ENCODE measurements around the gene GLYATL1. TPM values are rescaled to one million over a fixed set of nuclear protein-coding genes. Genes with fewer than 3 reads are reported as not detected.
A peak's percentile ranks its signal among the peaks of the same experiment; 100 is the strongest.

The GLYATL1 gene
- total and polyA plus RNA-seq, 2 of the 8 experiments (the other 6 are each of a cell fraction or from before 2014, with no cell fraction given): 8.6 to 10.7 TPM

- Histone ChIP-seq H3K27me3 (replicated peaks in 1 of 4; ENCODE audit: control insufficient read depth in 3 of 4, extremely low read depth in 1 of 4, insufficient read depth in 3 of 4, low read length in 3 of 4) (no peaks in the 10 kb centered on the region), H3K14ac (ENCODE audit: insufficient read length) (no peak overlapping the region), H3K4ac (replicated peaks; ENCODE audit: insufficient read length, low read depth, low read length) (no peak overlapping the region), H4K20me1 (replicated peaks in 1 of 2; ENCODE audit: control insufficient read depth in 1 of 2, insufficient read depth in 2 of 2, low read length in 2 of 2) (no peaks in the 10 kb centered on the region), H4K8ac (ENCODE audit: extremely low read depth, insufficient read depth, low read length) (peak overlapping the region; percentile 41; the same call in 1 of the 2 replicates), H3K56ac (replicated peaks; ENCODE audit: insufficient read length, low read depth, low read length) (no peak overlapping the region), H3K27ac (ENCODE audit: low read depth, low read length) (no peak overlapping the region), H2BK20ac (ENCODE audit: low read length) (no peak overlapping the region), H3K18ac (ENCODE audit: extremely low read depth, low read length) (no peak overlapping the region), H3K9me3 (ENCODE audit: insufficient read depth in 2 of 2, low read depth in 1 of 2, low read length in 1 of 2) (no peaks in the 10 kb centered on the region), H4K91ac (replicated peaks; ENCODE audit: insufficient read length, low read length) (no peak overlapping the region), H2AFZ (ENCODE audit: low read length) (no peak overlapping the region), H2BK12ac (ENCODE audit: low read depth, low read length) (no peak overlapping the region), H3K23ac (ENCODE audit: insufficient read length) (no peak overlapping the region), H2BK5ac (ENCODE audit: low read depth, low read length) (no peak overlapping the region), H3K36me3 (ENCODE audit: control insufficient read depth in 2 of 4, insufficient read depth in 4 of 4, low read length in 3 of 4) (no peaks in the 10 kb centered on the region), H3K4me1 (replicated peaks in 1 of 4; ENCODE audit: control insufficient read depth in 3 of 4, insufficient read depth in 4 of 4, low read length in 3 of 4) (no peaks in the 10 kb centered on the region), H3K9ac (replicated peaks in 1 of 4; ENCODE audit: extremely low read depth in 1 of 4, low read depth in 3 of 4, low read length in 3 of 4) (no peak overlapping the region), H3K4me2 (ENCODE audit: insufficient read depth in 1 of 2, low read depth in 2 of 2, low read length in 2 of 2) (no peak overlapping the region), H3K79me1 (ENCODE audit: low read depth, low read length) (no peaks in the 10 kb centered on the region; the same call in 1 of the 2 replicates), H2BK120ac (replicated peaks; ENCODE audit: low read depth, low read length) (no peak overlapping the region), H3K23me2 (ENCODE audit: low read depth, low read length) (no peaks in the 10 kb centered on the region), H2BK15ac (ENCODE audit: low read length) (no peak overlapping the region), H3K4me3 (ENCODE audit: extremely low read depth in 1 of 4, insufficient read depth in 2 of 4, low read depth in 3 of 4, low read length in 4 of 4) (no peak overlapping the region), H3K79me2 (ENCODE audit: control insufficient read depth in 1 of 2, insufficient read depth in 2 of 2, low read length in 2 of 2) (no peaks in the 10 kb centered on the region; a peak in 1 of 4 replicates), H2AK5ac (ENCODE audit: low read depth, low read length) (no peak overlapping the region), H4K5ac (ENCODE audit: insufficient read length, low read depth, low read length) (no peak overlapping the region)
- CTCF ChIA-PET (ENCODE audit: partially characterized antibody): interaction anchor here (1.0 kb wide), 1 partner anchor 24 kb away, joined by 3 read pairs; no protein-coding TSS in a partner anchor
- POLR2A ChIA-PET (ENCODE audit: partially characterized antibody): interaction anchor here (1.2 kb wide), 1 partner anchor 282 kb away, joined by 3 read pairs; no protein-coding TSS in a partner anchor
- no peak for DNase-seq (ENCODE audit: low read depth in 1 of 2, low spot score in 2 of 2)
- 89% methylated on average over 7 of the region's 7 CpGs; no CpG with 5 or more reads in 1 of the 2 experiments for WGBS, 2 experiments (ENCODE audit: extremely low coverage in 1 of 2, insufficient coverage in 1 of 2, insufficient read length in 1 of 2, insufficient replicate concordance in 2 of 2, low coverage in 1 of 2, low lambda C conversion rate in 2 of 2, missing lambda C conversion rate in 1 of 2)
- no peak for FAIRE-seq
- no peak for TF ChIP-seq TAF1 (IDR thresholded peaks at IDR 0.05; ENCODE audit: low read depth, low read length)
Measured at GRCh38 chr11:58934945-58935513, 4.3 kb upstream of the GLYATL1 start.
